ENCODE data around the gene RADIL.

Gene RADIL

GRCh38 chr7:4882169-4883032 is 1.1 kb downstream of the RADIL start:
- DNase-seq (ENCODE audit: low read depth in 2 of 3, low spot score in 2 of 3), result no peak

- DNase-seq (ENCODE audit: low read depth in 2 of 3, low spot score in 2 of 3), result no peak
Measured at GRCh38 chr7:4880218-4880617, 3.3 kb downstream of the RADIL start.

GRCh38 chr7:4879396-4880081 is 4.0 kb downstream of the RADIL start:
- no peak for DNase-seq (ENCODE audit: low read depth in 2 of 3, low spot score in 2 of 3)

- no peak for DNase-seq (ENCODE audit: low read depth in 2 of 3, low spot score in 2 of 3)
Measured at GRCh38 chr7:4878336-4879335, 4.9 kb downstream of the RADIL start.

GRCh38 chr7:4876586-4876985 is 6.9 kb downstream of the RADIL start:
- DNase-seq (ENCODE audit: low read depth in 2 of 3, low spot score in 2 of 3), result no peak

- DNase-seq (ENCODE audit: low read depth in 2 of 3, low spot score in 2 of 3), result no peak
Measured at GRCh38 chr7:4875391-4875790, 8.1 kb downstream of the RADIL start.

GRCh38 chr7:4873071-4873944 is 10.2 kb downstream of the RADIL start:
- no peak for DNase-seq (ENCODE audit: low read depth in 2 of 3, low spot score in 2 of 3)

GRCh38 chr7:4871930-4872675 is 11.4 kb downstream of the RADIL start:
- no peak for DNase-seq (ENCODE audit: low read depth in 2 of 3, low spot score in 2 of 3)

GRCh38 chr7:4871056-4871680 is 12.3 kb downstream of the RADIL start:
- DNase-seq (ENCODE audit: low read depth in 2 of 3, low spot score in 2 of 3), result no peak

GRCh38 chr7:4868493-4868892 is 15.0 kb downstream of the RADIL start:
- DNase-seq (ENCODE audit: low read depth in 2 of 3, low spot score in 2 of 3), result no peak

GRCh38 chr7:4866528-4867496 is 16.7 kb downstream of the RADIL start:
- no peak for DNase-seq (ENCODE audit: low read depth in 2 of 3, low spot score in 2 of 3)

- no peak for DNase-seq (ENCODE audit: low read depth in 2 of 3, low spot score in 2 of 3)
Measured at GRCh38 chr7:4862156-4862555, 21.4 kb downstream of the RADIL start.

GRCh38 chr7:4861673-4862072 is 21.8 kb downstream of the RADIL start, which contains the start of gene PAPOLB:
Gene PAPOLB (minus strand): TSS chr7:4862030. CDS start chr7:4861810, 220 bp downstream.
- DNase-seq (ENCODE audit: low read depth in 2 of 3, low spot score in 2 of 3), result peak in 1 of 3 experiments; percentile 23

- no peak for DNase-seq (ENCODE audit: low read depth in 2 of 3, low spot score in 2 of 3)
Measured at GRCh38 chr7:4861227-4861626, 22.3 kb downstream of the RADIL start.

GRCh38 chr7:4857189-4857588 is 26.3 kb downstream of the RADIL start:
- DNase-seq (ENCODE audit: low read depth in 2 of 3, low spot score in 2 of 3), result no peak

GRCh38 chr7:4856336-4857057 is 27.0 kb downstream of the RADIL start:
- DNase-seq (ENCODE audit: low read depth in 2 of 3, low spot score in 2 of 3), result no peak

GRCh38 chr7:4854916-4855315 is 28.6 kb downstream of the RADIL start:
- no peak for DNase-seq (ENCODE audit: low read depth in 2 of 3, low spot score in 2 of 3)

All from activated CD8-positive, alpha-beta memory T cell treated with anti-CD3 and anti-CD28 coated beads for 48 hours (primary cell).